BLaER1 treated with 17β-estradiol and CSF1 and Interleukin-3, amounts not matched to agents 10 nM and 100 nM (cell line): ENCODE data around the gene SFTPB.
"Not testable (repeated sequence)": the region's sequence is repeated elsewhere in the genome, so short reads cannot be mapped to it uniquely, and the experiment has no call there.

Experiments used
- H3K27ac ChIP-seq, 11 experiments: shearing (Covaris generic); formaldehyde crosslinking; 2 replicates each; pipeline ENCODE4 v1.8.1; 2022
- H3K27me3 ChIP-seq, 11 experiments: shearing (Covaris generic); formaldehyde crosslinking; 2 replicates each; pipeline ENCODE4 v1.8.1; 2022
- H3K36me3 ChIP-seq, 11 experiments: shearing (Covaris generic); formaldehyde crosslinking; 2 replicates each; pipeline ENCODE4 v1.8.1; 2022
- H3K4me1 ChIP-seq, 10 experiments: shearing (Covaris generic); formaldehyde crosslinking; 2 replicates each; pipeline ENCODE4 v1.8.1; 2022
- H3K4me2 ChIP-seq, 11 experiments: shearing (Covaris generic); formaldehyde crosslinking; 2 replicates each; pipeline ENCODE4 v1.8.1; 2022
- H3K4me3 ChIP-seq, 10 experiments: shearing (Covaris generic); formaldehyde crosslinking; 2 replicates each; pipeline ENCODE4 v1.8.1; 2022
- H3K9ac ChIP-seq, 11 experiments: shearing (Covaris generic); formaldehyde crosslinking; 2 replicates each; pipeline ENCODE4 v1.8.1; 2022
- H3K9me3 ChIP-seq, 11 experiments: shearing (Covaris generic); formaldehyde crosslinking; replicated peaks in 1 of 11; 2 replicates each; pipeline ENCODE4 v1.8.1; 2022
- H4K20me1 ChIP-seq, 11 experiments: shearing (Covaris generic); formaldehyde crosslinking; 2 replicates each; pipeline ENCODE4 v1.8.1; 2022
- Cebpa-rat ChIP-seq, 11 experiments: shearing (Covaris generic); IDR thresholded peaks; 2 replicates each; pipeline ENCODE4 v1.8.1; 2022

SFTPB gene

DNA sequence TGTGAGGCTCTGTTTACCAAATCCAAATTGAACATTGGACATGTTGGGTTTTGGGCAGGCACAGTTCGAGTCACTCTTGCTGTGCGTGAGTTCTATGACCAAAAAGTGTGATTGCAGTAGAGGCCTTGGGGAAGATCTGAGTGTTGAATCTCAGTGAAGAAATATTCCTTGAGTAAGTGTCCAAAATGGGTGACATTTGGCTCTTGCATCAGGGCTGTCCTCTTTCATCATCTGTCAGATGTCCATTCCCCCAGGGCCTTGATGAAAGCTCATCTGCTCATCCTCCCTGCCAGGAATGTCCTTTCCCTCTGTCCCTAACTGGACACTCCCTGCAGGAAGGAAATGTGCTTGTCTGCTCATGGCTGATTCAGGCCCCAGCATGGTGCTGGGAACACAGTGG, 6.4 kb upstream of the SFTPB start:
- TF ChIP-seq Cebpa-rat (IDR thresholded peaks at IDR 0.05) = no peak
- H3K4me3 ChIP-seq = no peak overlapping the region
- no peaks in the 10 kb centered on the region for H3K27me3 ChIP-seq
- H3K36me3 ChIP-seq = no peaks in the 10 kb centered on the region
- H3K4me2 ChIP-seq = no peak overlapping the region
- no peak overlapping the region for H3K9ac ChIP-seq
- H4K20me1 ChIP-seq = no peaks in the 10 kb centered on the region
- peaks cover 0 to 30% (median 16%) of the 10 kb centered on the region in 10 experiments; a peak in 17 of 20 replicates for H3K4me1 ChIP-seq
- H3K9me3 ChIP-seq = no peaks in the 10 kb centered on the region
- no peak overlapping the region for H3K27ac ChIP-seq

DNA sequence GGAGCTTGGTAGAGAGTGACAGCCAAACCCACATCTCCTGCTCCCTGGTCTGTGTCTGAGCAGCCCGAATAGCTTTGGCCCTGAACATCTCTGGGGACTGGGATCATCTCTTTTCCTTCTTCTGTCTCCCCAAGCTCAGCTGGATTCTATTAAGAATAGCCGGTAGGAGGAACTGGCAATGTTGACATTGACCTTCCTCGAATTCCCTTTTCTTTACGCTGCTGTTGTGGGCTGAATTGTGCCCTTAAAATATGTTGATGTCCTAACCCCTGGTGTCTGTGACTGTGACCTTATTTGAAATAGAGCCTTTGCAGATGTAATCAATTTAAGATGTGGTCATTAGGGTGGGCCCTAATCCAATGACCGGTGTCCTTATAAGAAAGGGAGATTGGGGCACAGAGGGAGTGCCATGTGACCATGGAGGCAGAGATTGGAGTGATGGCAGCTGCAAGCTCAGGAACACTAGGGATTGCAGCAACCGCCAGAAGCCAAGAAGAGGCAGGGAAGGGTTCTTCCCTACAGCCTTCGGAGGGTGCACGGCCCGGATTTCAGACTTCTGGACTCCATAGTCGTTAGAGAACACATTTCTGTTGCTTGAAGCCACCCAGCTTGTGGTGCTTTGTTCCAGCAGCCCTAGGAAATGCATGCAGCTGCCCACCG, 5.8 kb upstream of the SFTPB start:
- Histone ChIP-seq H3K9me3 (no peaks in the 10 kb centered on the region), H3K27me3 (no peaks in the 10 kb centered on the region), H3K27ac (no peak overlapping the region), H4K20me1 (no peaks in the 10 kb centered on the region), H3K4me1 (peaks cover 0 to 24% (median 14%) of the 10 kb centered on the region in 10 experiments; a peak in 19 of 20 replicates), H3K4me2 (no peak overlapping the region), H3K9ac (no peak overlapping the region), H3K4me3 (no peak overlapping the region), H3K36me3 (no peaks in the 10 kb centered on the region)
- TF ChIP-seq Cebpa-rat (IDR thresholded peaks at IDR 0.05) = no peak

DNA sequence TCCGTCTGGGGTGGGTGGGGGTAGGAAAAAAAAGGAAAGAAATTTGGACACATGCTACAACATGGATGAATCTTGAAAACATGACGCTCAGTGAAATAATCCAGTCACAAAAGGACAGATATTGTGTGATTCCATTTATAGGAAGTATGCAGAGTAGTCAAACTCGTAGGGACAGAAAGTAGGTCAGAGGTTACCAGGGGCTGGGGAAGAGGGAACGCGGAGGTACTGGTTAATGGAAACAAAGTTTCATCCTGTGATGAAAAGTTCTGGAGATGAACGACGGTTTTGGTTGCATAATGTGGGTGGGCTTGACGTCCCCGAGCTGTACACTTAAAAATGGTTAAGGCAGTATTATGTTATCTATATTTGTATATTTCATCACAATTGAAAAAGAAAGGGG, 4.5 kb upstream of the SFTPB start:
- no peaks in the 10 kb centered on the region for H3K9me3 ChIP-seq
- H4K20me1 ChIP-seq = no peaks in the 10 kb centered on the region; a peak in 1 of 22 replicates
- TF ChIP-seq Cebpa-rat (IDR thresholded peaks at IDR 0.05) = no peak
- H3K27me3 ChIP-seq = no peaks in the 10 kb centered on the region
- H3K27ac ChIP-seq = no peak overlapping the region
- no peaks in the 10 kb centered on the region for H3K36me3 ChIP-seq
- H3K4me1 ChIP-seq = peaks cover 8 to 27% (median 17%) of the 10 kb centered on the region in 10 experiments; a peak in 18 of 20 replicates
- no peak overlapping the region for H3K9ac ChIP-seq
- H3K4me2 ChIP-seq = peak overlapping the region in 5 of 11 experiments; percentile 1 to 44 (median 27); a peak in 8 of 22 replicates
- no peak overlapping the region for H3K4me3 ChIP-seq

DNA sequence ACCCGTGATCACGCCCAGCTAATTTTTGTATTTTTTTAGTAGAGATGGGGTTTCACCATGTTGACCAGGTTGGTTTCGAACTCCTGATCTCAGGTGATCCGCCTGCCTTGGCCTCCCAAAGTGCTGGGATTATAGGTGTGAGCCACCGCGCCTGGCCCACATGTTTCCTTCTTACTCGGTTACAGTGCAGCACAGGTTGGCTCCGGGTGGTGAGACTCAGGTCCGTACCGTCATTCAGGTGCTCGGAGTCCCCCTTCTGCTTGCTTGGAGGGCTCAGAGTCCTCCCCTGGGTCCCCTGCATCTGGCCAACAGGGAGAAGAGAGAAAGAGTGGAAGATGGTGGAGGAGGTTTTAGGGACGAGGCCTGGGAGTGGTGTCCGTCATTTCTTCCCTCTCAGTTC, 2.4 kb upstream of the SFTPB start:
- H3K4me3 ChIP-seq, H4K20me1 ChIP-seq, H3K27ac ChIP-seq, H3K36me3 ChIP-seq, H3K4me2 ChIP-seq, H3K27me3 ChIP-seq, H3K9ac ChIP-seq, H3K9me3 ChIP-seq: not testable (repeated sequence)
- H3K4me1 ChIP-seq = peaks cover 9 to 33% (median 17%) of the 10 kb centered on the region in 10 experiments; a peak in 19 of 20 replicates

DNA sequence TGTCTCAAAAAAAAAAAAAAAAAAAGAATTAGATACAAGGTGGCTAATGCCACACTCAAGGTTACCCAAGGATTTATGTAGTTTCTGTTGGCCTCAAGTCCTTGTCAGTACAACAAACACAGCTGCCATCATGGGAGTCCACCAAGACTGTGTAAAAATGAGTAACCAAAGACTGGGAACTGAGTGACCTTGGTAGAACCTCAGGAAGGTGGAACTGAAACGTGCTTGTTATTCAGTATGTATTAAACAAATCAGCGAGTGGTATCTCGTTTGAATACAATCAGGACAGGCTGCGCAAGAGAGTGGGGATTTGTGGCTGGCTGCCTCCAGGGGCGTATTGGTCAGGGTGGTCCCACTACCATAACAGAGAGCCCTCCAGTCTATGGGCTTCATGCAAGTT, 1.6 kb upstream of the SFTPB start:
- Histone ChIP-seq H3K4me2 (no peak overlapping the region), H3K9ac (no peak overlapping the region), H3K9me3 (no peaks in the 10 kb centered on the region), H4K20me1 (no peaks in the 10 kb centered on the region; a peak in 1 of 22 replicates), H3K4me1 (peaks cover 9 to 33% (median 17%) of the 10 kb centered on the region in 10 experiments; a peak in 19 of 20 replicates), H3K36me3 (no peaks in the 10 kb centered on the region), H3K27me3 (no peaks in the 10 kb centered on the region), H3K27ac (no peak overlapping the region), H3K4me3 (no peak overlapping the region)
- no peak for TF ChIP-seq Cebpa-rat (IDR thresholded peaks at IDR 0.05)

DNA sequence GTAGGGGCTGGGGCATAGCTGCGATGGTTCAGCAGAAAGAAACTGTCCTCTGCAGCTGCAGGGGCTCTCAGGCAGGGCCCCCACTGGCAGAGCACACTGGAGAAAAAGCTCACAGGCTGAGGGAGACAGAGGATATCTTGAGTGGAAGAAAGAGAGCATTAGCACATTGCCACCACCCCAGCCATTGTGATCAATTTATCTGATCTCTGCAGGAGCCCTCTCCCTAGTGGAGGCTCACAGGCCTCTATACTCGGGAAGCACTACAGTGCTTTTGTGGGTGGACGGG, 801 bp upstream of the SFTPB start:
- Histone ChIP-seq H3K4me2 (peak overlapping the region in 8 of 11 experiments; percentile 9 to 47 (median 36); a peak in 11 of 22 replicates), H3K36me3 (no peaks in the 10 kb centered on the region), H3K27ac (peak overlapping the region in 1 of 11 experiments; percentile 3; a peak in 1 of 22 replicates), H3K4me1 (peaks cover 9 to 33% (median 17%) of the 10 kb centered on the region in 10 experiments; a peak in 19 of 20 replicates), H3K4me3 (no peak overlapping the region), H3K27me3 (no peaks in the 10 kb centered on the region), H3K9ac (0 out of 22 replicates have a peak overlapping the region, but pooled peaks of 1 of the 11 experiments have one; percentile 5), H4K20me1 (no peaks in the 10 kb centered on the region; a peak in 1 of 22 replicates), H3K9me3 (no peaks in the 10 kb centered on the region)
- no peak for TF ChIP-seq Cebpa-rat (IDR thresholded peaks at IDR 0.05)

DNA sequence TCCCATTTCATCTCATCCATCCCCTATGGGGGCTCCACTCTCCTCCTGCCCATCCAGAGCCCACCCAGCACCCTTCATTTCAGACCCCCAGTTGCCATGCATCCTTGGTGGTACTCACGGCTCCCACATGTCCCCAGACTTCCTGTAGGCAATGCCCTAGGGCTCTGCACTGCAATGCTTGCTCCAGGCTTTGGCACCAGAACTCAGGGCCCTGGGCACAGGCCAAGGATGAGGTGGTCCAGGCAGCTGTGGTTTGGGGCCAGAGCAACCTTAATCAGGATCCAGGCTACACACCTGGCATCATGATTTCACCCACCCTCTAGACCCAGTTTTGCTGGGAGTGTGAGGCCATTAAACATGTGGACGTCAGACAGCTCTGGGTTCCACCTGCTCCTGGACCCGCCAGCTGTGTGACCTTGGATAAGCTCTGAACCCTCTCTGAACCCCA, 414 bp downstream of the SFTPB start:
- no peaks in the 10 kb centered on the region for H3K9me3 ChIP-seq
- H3K27ac ChIP-seq = no peak overlapping the region
- no peaks in the 10 kb centered on the region for H3K27me3 ChIP-seq
- no peak overlapping the region for H3K4me3 ChIP-seq
- no peaks in the 10 kb centered on the region for H3K36me3 ChIP-seq
- H3K9ac ChIP-seq = no peak overlapping the region
- H3K4me2 ChIP-seq = no peak overlapping the region
- no peak for TF ChIP-seq Cebpa-rat (IDR thresholded peaks at IDR 0.05)
- peaks cover 0 to 12% (median 0%) of the 10 kb centered on the region in 11 experiments; a peak in 1 of 22 replicates for H4K20me1 ChIP-seq
- peaks cover 9 to 27% (median 14%) of the 10 kb centered on the region in 10 experiments; a peak in 19 of 20 replicates for H3K4me1 ChIP-seq

DNA sequence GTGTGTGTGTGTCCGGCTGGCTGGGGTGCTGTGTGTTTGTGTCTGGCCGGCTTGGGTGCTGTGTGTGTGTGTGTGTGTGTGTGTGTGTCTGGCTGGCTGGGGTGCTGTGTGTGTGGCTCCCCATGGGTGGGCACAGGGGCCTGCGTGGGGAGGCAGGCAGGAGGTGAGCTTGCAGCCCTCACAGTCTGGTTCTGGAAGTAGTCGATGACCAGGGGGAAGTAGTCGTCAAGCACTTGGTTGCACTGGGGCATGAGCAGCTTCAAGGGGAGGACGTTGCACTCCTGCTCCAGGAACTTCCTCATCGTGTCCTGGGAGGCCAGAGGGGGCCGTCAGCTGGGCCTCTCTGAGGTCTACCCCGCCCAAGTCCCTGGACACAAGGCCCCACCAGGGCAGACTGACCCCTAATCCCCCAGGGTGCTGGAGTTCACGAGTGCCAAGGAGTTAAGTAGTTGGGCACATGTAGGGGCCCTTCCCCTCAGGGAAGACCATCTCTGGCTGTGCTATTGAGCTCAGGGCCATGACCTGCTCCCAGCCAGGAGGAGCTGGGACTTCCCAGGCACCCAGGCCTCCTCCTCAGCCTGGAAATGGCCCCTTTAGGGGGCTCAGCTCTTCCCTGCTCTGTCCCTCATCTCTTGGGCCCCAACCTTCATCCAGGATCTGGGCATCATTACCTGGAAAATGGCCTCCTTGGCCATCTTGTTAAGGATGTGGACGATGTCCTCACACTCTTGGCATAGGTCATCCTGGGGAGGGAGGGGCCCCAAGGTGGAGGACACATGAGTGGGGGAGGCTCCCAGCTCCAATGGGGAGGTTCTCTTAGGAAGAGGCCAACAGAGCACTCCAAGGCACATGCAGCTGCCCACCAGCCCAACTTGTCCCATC, 1.3 kb downstream of the SFTPB start:
- H3K27ac ChIP-seq = no peak overlapping the region

DNA sequence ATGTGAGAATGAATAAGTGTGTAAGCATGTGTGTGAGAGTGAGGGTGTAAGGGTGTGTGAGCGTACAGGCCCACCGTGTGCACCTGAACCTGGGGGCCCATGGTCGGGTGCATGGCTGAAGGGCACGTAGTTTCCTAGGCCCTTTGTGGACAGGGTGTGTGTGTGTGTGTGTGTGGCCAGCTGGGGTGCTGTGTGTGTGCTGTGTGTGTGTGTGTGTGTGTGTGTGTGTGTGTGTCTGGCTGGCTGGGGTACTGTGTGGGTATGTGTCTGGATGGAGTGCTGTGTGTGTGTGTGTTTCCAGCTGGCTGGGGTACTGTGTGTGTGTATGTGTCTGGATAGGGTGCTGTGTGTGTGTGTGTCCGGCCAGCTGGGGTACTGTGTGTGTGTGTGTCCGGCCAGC, 2.0 kb downstream of the SFTPB start:
- H3K27me3 ChIP-seq = no peaks in the 10 kb centered on the region
- H3K4me2 ChIP-seq = peak overlapping the region in 2 of 11 experiments; percentile 39 to 58; a peak in 3 of 22 replicates
- H3K4me3 ChIP-seq = no peak overlapping the region
- H3K36me3 ChIP-seq = peaks cover 0 to 4% (median 0%) of the 10 kb centered on the region in 11 experiments; a peak in 2 of 22 replicates
- H3K27ac ChIP-seq = no peak overlapping the region
- H4K20me1 ChIP-seq = peaks cover 0 to 13% (median 0%) of the 10 kb centered on the region in 11 experiments; a peak in 2 of 22 replicates
- H3K9ac ChIP-seq = no peak overlapping the region
- H3K4me1 ChIP-seq = peaks cover 8 to 21% (median 11%) of the 10 kb centered on the region in 10 experiments; a peak in 19 of 20 replicates
- TF ChIP-seq Cebpa-rat (IDR thresholded peaks at IDR 0.05) = no peak
- H3K9me3 ChIP-seq = no peaks in the 10 kb centered on the region

More for the DNA sequence above, 1.3 kb downstream of the SFTPB start:
- Histone ChIP-seq H3K9ac (no peak overlapping the region), H4K20me1 (peaks cover 0 to 13% (median 0%) of the 10 kb centered on the region in 11 experiments; a peak in 2 of 22 replicates), H3K4me1 (peaks cover 7 to 21% (median 10%) of the 10 kb centered on the region in 10 experiments; a peak in 19 of 20 replicates), H3K36me3 (no peaks in the 10 kb centered on the region), H3K4me2 (peak overlapping the region in 3 of 11 experiments; percentile 12 to 58 (median 39); a peak in 3 of 22 replicates), H3K4me3 (no peak overlapping the region), H3K27me3 (no peaks in the 10 kb centered on the region), H3K9me3 (no peaks in the 10 kb centered on the region)
- no peak for TF ChIP-seq Cebpa-rat (IDR thresholded peaks at IDR 0.05)
